GM18951 (cell line): Measurements from ENCODE around the gene PAX1.

ENCODE experiments used
- POLR2A ChIP-seq: IDR thresholded peaks from 4 replicates; pipeline ENCODE4 v1.6.1; 2011; ENCODE audit warnings: mild to moderate bottlenecking; ENCODE audit not compliant: insufficient read length, insufficient read depth; ENCODE audit errors: extremely low read depth
- in situ Hi-C: fragments of 300-500 bp; cut with MboI; formaldehyde crosslinking; loops from one replicate; pipeline ENCODE4 v1.12.0; 2022; ENCODE audit warnings: low sequenced_read_pairs, mixed read lengths, inconsistent platforms; ENCODE audit not compliant: unreplicated experiment

The PAX1 gene

GRCh38 chr20:21684671-21685070, 20.8 kb upstream of the PAX1 start:
- no peak for TF ChIP-seq POLR2A
- in situ Hi-C loops, result no loop called here

GRCh38 chr20:21685981-21686380, 19.5 kb upstream of the PAX1 start:
- in situ Hi-C loops, result no loop called here
- TF ChIP-seq POLR2A, result no peak

GRCh38 chr20:21693322-21693721, 12.1 kb upstream of the PAX1 start:
- in situ Hi-C loops, result no loop called here
- no peak for TF ChIP-seq POLR2A

GRCh38 chr20:21698494-21699215, 6.8 kb upstream of the PAX1 start:
- in situ Hi-C loops, result no loop called here
- no peak for TF ChIP-seq POLR2A

- in situ Hi-C loops, result no loop called here
- no peak for TF ChIP-seq POLR2A
These were observed 6.3 kb upstream of the PAX1 start for GRCh38 chr20:21699216-21699508.

- in situ Hi-C loops, result loop anchor here (25.0 kb wide), 1 partner anchor 861 kb away; no protein-coding TSS in a partner anchor
- TF ChIP-seq POLR2A, result no peak
These were observed 4.1 kb upstream of the PAX1 start for GRCh38 chr20:21701171-21701876.

GRCh38 chr20:21702016-21702415, 3.4 kb upstream of the PAX1 start:
- in situ Hi-C loops, result loop anchor here (25.0 kb wide), 1 partner anchor 860 kb away; no protein-coding TSS in a partner anchor
- no peak for TF ChIP-seq POLR2A

- TF ChIP-seq POLR2A, result no peak
- in situ Hi-C loops, result loop anchor here (25.0 kb wide), 1 partner anchor 859 kb away; no protein-coding TSS in a partner anchor
These were observed 2.7 kb upstream of the PAX1 start for GRCh38 chr20:21702553-21703470.

- in situ Hi-C loops, result loop anchor here (25.0 kb wide), 1 partner anchor 858 kb away; no protein-coding TSS in a partner anchor
- no peak for TF ChIP-seq POLR2A
These were observed 1.6 kb upstream of the PAX1 start for GRCh38 chr20:21703717-21704407.

GRCh38 chr20:21704408-21705385, 767 bp upstream of the PAX1 start:
- in situ Hi-C loops, result loop anchor here (25.0 kb wide), 1 partner anchor 858 kb away; no protein-coding TSS in a partner anchor

More at GRCh38 chr20:21704408-21705385, 767 bp upstream of the PAX1 start:
- no peak for TF ChIP-seq POLR2A
